Measurements from ENCODE around the gene SAMD10.
"Not testable (repeated sequence)": the region's sequence is repeated elsewhere in the genome, so short reads cannot be mapped to it uniquely, and the experiment has no call there.

Gene SAMD10

GRCh38 chr20:63979557-63980316, at the start of gene SAMD10:
TSS of gene SAMD10 (minus strand) at chr20:63979642. CDS start at chr20:63979467, 175 bp downstream.
- peak; percentile 30 for DNase-seq (ENCODE audit: low spot score)

DNA sequence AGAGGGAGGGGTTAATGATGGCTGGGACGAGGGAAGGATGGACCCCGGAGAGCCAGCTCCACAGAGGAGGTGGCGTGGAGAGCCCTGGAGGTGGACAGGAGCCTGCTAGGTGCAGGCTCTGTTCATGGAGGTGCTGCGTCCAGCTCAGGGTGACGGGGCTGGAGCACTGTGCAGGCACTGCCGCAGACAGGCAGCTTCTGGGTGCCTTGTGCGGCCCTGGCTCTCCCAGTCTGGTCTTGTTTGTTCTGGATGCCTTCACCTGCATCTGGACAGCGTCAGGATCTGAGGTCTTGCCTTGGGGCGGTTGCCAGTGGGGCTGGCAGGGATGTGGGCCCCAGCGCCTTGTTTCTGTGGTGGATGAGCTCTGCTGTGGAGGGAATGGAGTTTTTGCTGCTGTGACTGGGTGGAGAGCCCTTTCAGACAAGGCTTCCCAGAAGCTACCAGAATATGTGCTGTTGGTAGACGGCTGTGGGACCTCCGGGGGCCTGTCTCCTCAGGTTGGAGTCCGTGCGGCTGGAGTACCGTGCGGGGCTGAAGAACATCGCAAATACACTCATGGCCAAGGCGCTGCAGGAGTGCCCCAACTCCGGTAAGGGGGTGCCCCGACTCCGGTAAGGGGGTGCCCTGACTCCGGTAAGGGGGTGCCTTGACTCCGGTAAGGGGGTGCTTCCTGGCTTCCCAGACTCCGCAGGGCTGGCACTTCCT, 48.7 kb upstream of the SAMD10 start:
- no peak for DNase-seq (ENCODE audit: low spot score)

DNA sequence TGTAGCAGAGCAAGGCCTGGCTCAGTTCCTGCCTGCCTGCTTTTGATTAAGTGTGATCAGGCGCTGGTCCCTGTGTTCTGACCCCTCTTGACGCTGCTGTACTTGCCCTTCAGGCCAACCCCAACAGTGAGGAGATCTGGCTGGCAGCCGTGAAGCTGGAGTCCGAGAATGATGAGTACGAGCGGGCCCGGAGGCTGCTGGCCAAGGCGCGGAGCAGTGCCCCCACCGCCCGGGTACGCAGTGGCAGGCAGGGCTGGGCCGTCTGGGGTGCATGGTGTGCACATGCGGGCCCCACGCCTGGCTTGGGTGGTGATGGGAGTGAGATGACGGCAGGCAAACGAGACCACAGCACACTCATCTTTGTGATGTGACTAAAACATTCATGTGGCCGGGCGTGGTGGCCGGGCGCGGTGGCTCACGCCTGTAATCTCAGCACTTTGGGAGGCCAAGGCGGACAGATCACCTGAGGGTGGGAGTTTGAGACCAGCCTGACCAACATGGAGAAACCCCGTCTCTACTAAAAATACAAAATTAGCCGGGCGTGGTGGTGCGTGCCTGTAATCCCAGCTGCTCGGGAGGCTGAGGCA, 46.5 kb upstream of the SAMD10 start:
- DNase-seq (ENCODE audit: low spot score) = no peak

DNA sequence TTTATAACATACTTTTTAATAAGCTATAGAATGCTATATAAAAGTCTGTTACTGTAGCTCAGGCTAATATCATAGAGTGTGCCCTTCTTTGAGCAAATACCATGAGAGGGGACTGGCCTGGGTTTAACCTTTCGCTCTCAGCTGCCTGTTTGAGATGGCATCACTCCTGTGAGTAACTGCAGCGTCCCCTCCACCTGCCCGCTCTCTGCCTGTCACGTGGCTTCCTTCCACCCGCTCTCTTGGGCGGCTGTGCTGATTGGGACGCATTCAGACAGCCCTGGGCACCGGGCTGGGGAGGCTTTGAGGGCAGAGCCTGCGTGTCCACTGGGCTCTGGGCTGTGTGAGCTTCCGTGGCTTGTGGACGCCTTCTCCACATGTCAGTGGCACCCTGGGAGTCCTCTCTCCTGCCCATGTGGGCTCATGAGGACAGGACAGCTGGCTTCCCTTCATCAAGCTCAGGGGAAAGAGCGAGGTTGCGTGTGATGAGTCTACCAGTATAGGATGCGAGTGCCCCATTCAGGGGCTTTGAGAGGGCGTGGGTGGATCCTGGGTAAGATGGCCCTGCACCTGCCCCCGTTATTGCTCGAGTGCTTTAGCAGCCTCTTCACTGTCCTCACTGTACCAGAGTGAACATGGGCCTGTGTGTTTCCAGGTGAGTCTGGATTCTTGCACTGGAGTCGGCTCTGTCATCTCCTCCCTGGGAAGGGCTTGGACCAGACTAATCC, 45.8 kb upstream of the SAMD10 start:
- no peak for DNase-seq (ENCODE audit: low spot score)

DNA sequence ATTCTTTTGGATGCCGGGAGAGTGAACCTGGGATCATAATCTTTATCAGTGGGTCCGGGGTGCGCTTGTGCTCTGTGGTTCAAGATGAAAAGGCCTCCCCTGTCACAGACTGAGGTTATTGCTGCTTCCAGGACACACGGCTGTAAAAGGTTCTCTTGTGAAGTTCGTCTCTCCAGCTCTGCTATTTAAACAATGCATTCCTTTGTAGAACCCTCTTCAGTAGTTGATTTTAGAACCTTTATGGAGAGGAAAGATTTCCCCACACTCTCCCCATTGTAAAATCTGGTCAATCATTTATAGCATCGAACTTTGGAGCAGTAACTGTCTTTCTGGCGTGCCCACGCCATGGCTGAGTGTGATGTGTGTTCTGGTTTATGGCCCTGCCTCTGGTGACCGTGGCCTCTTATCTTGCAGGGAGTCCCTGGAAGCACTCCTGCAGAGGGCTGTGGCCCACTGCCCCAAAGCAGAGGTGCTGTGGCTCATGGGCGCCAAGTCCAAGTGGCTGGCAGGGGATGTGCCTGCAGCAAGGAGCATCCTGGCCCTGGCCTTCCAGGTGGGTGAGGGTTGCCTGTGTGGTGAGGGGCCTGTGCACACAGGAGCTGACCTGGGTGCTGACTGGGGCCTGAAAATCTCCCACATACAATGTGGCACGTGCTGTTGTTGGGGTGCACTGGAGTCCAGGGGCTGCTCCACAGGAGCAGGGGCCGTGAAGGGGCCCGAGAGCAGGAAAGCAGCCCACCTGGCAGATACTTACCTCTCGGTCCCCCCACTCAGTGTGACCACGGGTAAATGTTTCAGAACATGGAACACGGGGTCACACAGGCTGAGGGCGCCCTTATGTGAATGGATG, 44.9 kb upstream of the SAMD10 start:
- no peak for DNase-seq (ENCODE audit: low spot score)

- DNase-seq (ENCODE audit: low spot score) = no peak
Measured at GRCh38 chr20:64023361-64024140, 44.1 kb upstream of the SAMD10 start.

- no peak for DNase-seq (ENCODE audit: low spot score)
Measured at GRCh38 chr20:64022671-64023360, 43.4 kb upstream of the SAMD10 start.

- no peak for DNase-seq (ENCODE audit: low spot score)
Measured at GRCh38 chr20:64021124-64021975, 41.9 kb upstream of the SAMD10 start.

GRCh38 chr20:64015635-64016034, 36.2 kb upstream of the SAMD10 start:
- DNase-seq (ENCODE audit: low spot score) = no peak

DNA sequence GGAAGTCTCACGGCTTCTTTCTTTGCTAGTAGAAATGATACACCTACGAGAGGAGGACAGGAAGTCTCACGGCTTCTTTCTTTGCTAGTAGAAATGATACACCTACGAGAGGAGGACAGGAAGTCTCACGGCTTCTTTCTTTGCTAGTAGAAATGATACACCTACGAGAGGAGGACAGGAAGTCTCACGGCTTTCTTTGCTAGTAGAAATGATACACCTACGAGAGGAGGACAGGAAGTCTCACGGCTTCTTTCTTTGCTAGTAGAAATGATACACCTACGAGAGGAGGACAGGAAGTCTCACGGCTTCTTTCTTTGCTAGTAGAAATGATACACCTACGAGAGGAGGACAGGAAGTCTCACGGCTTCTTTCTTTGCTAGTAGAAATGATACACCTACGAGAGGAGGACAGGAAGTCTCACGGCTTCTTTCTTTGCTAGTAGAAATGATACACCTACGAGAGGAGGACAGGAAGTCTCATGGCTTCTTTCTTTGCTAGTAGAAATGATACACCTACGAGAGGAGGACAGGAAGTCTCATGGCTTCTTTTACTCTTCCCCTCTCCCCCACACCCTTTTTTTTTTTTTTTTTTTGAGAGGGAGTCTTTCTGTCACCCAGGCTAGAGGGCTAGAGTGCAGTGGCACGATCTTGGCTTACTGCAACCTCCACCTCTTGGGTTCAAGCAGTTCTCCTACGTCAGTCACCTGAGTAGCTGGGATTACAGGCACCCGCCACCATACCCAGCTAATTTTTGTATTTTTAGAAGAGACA, 33.1 kb upstream of the SAMD10 start:
- DNase-seq (ENCODE audit: low spot score) = not testable (repeated sequence)

GRCh38 chr20:64011366-64011779, 31.9 kb upstream of the SAMD10 start:
- no peak for DNase-seq (ENCODE audit: low spot score)

- DNase-seq (ENCODE audit: low spot score) = no peak
Measured at GRCh38 chr20:64010711-64011237, 31.3 kb upstream of the SAMD10 start.

DNA sequence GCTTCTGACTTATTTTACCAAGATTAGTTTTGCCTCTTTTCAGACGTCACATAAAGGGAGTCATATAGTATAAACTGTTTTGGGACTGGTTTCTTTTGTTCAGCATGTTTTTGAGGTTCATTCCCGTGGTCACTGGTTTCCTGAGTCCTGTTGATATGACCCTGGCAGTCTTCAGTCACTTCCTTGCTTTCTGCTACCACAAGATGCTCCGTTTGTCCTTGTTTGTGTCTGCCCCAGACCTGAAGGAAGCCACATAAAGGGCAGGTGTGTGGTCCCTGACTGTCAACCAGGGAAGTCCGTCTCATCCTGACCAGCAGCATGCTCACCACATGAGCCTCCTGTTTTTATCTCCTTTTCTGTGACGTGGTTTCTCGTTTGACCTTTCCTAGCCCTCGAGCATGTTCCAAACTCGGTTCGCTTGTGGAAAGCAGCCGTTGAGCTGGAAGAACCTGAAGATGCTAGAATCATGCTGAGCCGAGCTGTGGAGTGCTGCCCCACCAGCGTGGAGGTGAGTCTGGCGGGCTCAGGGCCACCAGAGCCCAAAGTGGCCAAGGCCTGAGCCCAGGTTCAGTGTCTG, 30.5 kb upstream of the SAMD10 start:
- no peak for DNase-seq (ENCODE audit: low spot score)

GRCh38 chr20:64006902-64007301, 27.5 kb upstream of the SAMD10 start:
- no peak for DNase-seq (ENCODE audit: low spot score)

- DNase-seq (ENCODE audit: low spot score) = no peak
Measured at GRCh38 chr20:64006490-64006889, 27.0 kb upstream of the SAMD10 start.

DNA sequence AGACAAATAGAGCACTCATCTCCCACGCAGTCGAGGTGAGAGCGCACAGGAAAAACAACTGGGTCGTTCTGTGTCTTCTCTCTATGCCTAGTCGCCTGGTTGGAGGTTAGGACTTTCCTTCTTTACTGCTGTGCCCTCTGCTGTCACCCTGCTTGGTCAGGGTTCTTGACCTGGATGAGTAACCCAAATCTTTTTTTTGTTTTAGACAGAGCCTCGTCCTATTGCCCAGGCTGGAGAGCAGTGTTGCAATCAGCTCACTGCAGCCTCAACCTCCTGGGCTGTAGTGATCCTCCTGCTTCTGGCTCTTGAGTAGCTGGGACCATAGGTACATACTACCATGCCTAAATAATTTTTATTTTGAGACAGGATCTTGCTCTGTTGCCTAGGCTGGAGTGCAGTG, 26.0 kb upstream of the SAMD10 start:
- no peak for DNase-seq (ENCODE audit: low spot score)

DNA sequence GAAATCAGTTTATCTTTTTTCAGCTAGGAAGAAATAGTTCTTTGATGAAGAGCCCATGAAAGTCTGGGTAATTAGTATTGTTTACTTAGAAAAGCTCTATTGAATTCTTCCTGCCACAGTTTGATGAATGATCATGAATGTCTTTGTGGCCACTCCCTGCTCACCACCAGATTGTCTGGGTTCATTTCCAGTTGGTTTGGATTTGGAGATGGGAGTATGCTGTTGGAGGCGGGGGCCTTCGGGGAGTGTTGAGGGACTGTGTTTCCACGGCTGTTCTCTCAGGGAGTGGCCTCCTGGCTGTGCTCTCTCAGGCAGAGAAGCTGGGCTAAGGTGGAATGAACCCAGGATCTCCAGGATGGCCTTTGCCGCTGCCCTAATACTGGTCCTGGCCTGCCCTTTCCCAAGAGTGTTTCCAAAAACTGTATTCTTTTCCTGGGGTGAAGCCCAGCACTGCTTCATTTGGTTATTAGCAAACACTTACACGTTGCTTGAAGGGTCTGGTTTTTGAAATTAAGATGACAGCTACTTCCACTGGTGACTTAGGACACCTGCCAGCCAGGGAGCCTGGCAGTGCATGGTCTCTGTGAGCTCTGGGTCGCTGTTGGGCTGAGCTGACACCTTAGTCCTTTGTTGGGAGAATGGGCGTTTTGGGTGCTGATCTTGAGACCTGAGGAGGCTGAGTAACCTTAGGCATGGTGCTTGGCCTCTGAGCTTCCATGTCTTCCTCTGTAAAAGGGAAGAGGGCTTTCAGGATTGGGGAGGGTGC, 24.7 kb upstream of the SAMD10 start:
- DNase-seq (ENCODE audit: low spot score) = no peak
